Activated CD8-positive, alpha-beta memory T cell treated with anti-CD3 and anti-CD28 coated beads, Interleukin-2, amount 50 U/mL, for 24 hours (primary cell): ENCODE measurements around the gene PRKCZ.
A peak's percentile ranks its signal among the peaks of the same experiment; 100 is the strongest.

Source experiments
- DNase-seq: peaks from one replicate; pipeline ENCODE4 v3.0.0-alpha.2; 2020; ENCODE audit errors: extremely low read depth

Gene PRKCZ

DNA sequence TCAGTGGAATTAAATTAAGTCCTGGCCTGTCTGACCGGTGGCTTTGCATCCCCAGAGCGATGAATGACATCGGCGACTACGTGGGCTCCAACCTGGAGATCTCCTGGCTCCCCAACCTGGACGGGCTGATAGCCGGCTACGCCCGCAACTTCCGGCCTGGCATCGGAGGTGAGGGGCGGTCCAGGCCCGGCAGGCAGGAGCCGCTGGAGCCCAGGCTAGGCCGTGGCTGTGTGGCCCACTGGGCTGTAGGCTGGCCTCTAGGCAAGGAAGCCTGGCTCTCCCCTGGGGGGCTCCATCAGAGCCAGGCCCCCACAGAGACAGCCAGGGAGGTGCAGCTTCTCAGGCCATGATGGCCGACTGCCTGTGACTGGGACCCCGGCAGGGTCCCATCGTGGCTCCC lies 25.3 kb upstream of the PRKCZ start:
- no peak for DNase-seq

DNA sequence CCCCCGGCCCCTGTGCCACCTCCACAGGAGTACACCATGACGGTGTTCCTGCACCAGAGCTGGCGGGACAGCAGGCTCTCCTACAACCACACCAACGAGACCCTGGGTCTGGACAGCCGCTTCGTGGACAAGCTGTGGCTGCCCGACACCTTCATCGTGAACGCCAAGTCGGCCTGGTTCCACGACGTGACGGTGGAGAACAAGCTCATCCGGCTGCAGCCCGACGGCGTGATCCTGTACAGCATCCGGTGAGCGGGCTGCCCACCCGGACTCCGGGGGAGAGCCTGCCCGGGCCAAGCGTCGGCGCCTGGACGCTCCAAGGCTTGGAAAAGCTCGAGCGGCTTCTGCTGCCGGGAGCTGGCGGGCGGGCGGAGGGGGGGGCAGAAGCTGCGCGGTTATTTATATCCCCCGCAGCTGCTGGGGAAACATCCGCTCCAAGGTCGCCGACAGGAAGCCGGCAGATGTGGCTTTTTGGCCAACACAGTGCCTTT lies 24.7 kb upstream of the PRKCZ start:
- no peak for DNase-seq

DNA sequence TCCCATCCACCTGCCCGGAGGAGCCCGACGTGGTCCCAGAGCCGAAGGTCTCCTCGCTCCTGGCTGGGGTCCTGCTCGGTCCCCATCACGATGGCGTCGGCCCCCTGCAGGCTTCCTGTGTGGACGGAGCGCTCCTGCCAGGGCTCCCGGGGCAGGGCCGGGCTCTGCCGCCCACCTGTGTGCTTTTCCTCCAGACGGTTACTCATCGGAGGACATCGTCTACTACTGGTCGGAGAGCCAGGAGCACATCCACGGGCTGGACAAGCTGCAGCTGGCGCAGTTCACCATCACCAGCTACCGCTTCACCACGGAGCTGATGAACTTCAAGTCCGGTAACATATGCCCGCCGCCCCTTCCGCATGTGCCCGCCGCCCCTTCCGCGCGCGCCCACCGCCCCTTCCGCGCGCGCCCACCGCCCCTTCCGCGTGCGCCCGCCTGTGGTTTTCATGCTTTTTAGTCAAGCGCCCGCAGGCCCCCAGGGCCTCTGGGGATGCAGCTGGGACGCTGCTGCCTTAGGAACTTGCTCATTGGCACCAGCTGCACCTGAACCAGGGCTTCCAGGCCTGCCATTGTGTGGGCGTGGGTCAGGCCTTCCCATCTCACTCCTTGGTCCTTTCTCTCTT lies 22.1 kb upstream of the PRKCZ start:
- no peak for DNase-seq

DNA sequence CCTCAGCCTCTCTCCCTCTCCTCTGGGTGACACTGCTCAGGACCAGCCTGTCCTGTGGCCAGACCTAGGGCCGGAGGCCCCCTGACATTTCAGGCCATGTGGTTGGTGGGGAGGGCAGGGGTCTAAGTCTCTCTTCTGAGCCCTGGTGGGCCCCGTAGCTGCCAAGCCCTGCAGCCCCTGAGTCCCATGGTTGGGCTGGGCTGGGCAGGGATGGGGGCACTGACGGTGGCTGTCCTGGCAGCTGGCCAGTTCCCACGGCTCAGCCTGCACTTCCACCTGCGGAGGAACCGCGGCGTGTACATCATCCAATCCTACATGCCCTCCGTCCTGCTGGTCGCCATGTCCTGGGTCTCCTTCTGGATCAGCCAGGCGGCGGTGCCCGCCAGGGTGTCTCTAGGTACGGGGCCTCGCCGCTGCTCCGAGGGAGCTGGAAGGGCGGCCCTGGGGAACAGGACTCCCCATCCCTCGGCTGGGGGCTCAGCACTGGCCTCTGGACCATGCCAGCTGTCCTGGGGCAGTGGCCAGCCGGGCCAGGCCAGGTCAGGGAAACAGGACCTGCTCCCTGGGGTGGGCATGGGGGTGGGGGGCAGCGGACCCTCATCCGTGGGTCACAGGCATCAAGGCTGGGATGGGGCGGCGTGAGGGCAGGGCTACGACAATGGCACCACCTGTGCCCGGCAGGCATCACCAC lies 21.2 kb upstream of the PRKCZ start:
- DNase-seq, result no peak

DNA sequence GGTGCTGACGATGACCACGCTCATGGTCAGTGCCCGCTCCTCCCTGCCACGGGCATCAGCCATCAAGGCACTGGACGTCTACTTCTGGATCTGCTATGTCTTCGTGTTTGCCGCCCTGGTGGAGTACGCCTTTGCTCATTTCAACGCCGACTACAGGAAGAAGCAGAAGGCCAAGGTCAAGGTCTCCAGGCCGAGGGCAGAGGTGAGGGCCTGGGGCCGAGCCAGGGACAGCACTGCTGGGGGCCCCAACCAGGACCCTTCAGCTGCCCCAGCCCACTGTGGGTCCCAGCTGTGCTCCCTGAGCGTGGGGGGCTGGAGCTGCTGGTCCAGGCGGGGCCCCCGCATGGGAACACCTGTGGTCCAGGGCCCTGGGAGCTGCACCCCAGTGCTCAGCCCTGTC lies 20.6 kb upstream of the PRKCZ start:
- DNase-seq, result no peak

DNA sequence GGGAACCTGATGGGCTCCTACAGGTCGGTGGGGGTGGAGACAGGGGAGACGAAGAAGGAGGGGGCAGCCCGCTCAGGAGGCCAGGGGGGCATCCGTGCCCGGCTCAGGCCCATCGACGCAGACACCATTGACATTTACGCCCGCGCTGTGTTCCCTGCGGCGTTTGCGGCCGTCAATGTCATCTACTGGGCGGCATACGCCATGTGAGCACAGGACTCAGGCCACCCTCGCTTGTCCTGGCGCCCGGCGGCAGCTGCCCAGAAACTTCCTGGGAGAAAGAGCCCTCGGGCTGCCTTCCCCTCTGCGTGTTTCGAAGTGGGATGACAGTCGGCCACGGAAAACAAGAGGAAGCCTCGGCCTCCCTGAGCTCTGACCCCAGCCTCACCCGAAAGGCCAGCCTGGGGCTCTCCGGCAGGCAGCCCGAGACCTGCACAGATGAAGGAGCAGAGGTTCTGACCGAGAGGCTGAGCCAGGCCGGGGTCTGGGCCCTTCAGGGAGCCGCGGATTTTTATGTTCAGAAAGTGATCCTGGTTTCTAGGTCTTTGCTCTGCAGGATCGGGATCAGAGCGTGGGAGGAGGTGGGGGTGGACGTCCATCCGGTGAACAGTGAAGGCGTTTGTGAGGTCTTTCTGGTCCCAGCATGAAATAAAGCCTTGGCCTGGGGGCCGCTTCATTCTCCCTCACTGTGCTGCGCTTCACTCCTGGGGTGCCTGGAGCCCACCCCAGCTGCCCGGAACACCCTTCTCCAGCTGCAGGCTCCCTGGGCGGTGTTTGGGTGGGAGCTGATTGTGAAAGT lies 19.9 kb upstream of the PRKCZ start:
- no peak for DNase-seq

DNA sequence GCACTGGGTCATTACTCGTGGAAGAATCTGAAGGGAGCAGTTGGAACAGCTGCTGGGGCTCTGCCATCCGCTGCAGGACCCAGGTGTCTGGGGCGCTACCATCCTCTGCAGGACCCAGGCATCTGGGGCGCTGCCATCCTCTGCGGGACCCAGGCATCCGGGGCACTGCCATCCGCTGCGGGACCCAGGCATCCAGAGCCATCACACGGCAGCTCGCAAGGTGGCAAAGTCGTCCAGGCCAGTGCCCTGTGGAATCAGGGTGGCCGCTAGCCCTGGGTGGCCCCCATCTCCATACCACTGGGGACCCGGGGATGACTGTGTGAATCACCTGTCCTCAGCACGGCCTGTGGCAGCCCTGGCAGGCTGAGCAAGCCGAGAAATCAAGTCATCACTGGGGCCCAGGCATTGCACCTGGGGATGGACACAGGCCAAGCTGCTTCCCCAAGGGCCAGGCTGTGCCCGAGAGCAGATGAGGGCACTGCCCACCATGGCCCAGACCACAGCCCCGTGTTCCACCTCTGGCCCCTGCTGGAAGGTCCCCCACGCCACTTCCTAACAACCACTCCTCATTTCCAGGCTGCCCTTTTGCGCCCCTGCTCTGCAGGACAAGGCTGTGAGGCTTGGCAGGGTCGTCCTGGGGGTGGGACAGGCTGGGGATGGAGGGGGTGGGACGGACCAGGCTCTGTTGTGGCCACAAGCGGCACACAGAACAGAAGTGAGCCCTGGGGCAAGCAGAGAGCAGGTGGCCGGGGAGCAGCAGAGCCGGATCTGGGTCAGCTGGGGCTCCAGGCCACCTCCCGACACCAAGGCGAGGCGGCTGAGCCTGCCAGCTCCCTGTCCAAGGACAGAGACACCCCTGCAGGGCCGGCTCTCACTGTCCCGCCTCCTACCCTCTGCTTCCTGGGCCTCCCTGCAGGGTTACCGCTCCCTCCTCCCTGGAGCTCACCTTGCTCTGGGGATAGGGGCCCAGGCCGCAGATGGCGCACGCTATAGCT lies 18.4 kb upstream of the PRKCZ start:
- no peak for DNase-seq

DNA sequence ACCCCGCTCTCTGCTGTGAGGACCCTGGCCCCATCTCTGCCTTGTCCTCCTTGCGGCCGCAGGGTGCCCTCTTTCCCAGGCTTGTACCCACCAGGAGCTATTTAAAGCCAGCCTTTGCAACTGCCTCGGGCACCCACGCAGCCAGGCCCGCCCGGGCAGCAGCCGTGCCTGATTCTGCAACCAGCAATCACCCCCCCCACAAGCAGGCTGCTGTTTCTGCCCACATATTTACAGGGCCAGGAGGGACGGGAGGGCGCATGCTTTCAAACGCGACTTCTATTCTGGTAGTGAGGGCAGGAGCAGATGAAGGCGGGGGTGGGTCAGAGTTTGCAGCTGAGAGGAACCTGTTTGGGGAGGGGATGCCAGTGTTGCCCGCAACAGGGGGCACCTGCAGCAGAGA lies 17.5 kb upstream of the PRKCZ start:
- DNase-seq, result no peak

DNA sequence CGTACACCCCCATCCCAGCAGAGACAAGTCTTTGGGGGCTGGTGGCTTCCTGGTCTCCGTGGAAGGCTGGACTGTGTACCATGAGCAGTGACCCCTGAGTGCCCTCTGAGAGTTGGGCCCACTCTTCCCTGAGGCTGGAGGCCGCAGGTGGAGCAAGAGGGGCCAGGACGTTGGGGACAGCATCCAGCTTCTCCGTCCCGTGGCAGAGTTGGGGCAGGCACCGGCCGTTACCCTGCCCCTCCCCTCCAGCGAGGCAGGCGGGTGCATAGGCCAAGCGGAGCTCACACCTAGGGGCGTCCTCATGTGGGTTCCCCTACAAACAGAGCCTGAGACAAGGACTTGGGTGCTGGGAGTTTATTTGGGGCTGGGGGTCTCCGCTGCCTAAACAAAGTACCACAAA lies 17.0 kb upstream of the PRKCZ start:
- DNase-seq, result no peak

DNA sequence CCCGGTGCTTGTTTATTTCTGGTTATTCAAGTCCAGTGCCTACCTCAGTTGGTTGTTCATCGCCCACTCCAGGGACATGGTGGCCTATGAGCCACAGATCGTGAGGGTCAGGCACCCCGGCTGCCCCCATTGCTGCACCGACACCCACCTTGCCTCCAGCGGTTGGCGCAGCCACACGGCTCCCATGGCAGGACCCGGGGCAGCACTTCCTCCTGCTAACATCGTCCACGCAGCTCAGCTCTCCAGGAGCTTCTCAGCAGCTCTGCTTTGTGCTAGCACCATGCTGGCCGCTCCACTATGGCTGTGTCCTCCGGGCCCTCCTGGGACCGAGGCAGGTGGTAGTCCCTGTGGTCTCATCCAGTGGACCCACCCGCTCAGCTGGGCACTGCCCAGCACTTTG lies 13.9 kb upstream of the PRKCZ start:
- no peak for DNase-seq

DNA sequence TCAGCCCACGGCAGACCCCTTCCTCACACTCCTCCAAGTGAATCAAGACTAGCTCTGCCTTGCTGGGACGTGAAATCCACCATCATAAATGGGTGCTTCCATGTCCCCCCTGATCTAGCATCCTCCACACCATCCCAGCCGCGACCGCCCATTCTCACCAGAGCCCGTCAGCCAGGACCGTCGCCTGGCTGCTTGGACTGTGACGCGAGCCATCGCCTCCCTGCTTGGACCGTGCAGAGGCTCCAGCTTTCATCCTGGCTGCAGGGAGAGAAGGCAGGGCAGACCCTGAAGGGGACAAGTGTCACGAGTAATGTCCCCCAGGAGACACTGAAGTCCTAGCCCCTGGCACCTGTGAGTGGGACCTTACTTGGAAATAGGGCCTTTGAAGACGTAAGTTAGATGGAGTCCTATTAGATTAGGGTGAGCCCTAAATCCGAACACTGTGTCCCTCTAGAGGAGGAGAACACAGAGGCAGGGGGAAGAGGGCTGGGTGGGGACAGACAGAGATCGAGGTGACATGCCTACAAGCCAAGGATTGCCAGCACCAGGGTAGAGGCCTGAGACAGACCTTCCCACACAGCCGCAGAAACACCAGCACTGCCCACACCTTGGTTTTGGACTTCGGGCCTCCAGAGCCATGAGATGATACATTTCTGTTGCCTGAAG lies 12.8 kb upstream of the PRKCZ start:
- DNase-seq, result no peak

DNA sequence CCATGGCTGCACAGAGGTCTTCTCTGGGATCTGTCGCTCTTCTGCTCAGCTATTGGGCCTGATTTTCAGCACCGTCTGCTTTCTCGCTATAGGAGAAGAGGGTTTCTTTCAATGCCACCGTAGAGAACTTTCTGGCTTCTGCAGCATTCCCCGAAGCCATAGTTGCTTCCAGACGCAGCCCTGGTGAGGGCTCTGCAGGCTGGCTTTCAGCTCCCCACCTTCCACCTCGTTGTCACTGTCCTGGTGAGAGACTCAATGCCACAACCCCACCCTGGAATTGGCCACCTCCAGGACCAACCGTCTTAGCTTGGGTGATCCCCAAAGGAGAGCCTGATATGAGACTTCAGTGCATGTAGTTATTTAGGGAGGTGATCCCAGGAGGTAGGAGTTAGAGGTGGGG lies 12.0 kb upstream of the PRKCZ start:
- no peak for DNase-seq

DNA sequence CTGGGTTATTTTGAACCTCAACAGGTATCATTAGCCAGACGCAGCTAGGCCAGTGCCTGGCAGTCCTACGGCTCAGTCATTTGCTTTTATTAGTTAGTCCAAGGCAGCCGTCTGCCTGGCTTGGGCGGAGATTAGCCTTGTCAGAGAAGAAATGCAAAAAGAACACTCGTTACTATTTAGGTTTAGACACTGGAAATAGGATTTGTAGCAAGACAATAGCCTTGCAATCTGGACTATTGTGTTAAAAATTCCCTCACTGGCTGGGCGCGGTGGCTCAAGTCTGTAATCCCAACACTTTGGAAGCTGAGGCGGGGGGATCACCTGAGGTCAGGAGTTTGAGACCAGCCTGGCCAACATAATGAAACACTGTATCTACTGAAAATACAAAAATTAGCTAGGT lies 11.0 kb upstream of the PRKCZ start:
- DNase-seq, result no peak

DNA sequence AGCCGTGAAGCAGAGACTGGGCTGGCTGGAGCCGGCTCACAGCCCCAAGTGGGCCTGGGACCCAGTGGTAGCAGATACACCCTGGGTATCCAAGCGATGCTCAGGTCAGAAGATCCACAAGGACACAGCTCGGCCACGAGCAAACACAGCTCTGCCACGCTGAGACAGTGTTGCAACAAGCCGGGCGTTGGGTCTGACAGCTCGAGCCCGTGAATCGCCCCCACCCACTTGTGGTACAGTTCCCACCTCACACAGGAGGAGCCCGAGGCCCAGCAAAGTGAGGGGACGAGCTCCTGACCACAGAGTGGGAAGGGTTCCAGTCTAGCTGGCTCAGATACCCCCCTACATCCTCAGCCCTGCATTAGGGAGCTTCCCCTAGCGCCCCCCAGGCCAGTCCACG lies 8.9 kb upstream of the PRKCZ start:
- no peak for DNase-seq

DNA sequence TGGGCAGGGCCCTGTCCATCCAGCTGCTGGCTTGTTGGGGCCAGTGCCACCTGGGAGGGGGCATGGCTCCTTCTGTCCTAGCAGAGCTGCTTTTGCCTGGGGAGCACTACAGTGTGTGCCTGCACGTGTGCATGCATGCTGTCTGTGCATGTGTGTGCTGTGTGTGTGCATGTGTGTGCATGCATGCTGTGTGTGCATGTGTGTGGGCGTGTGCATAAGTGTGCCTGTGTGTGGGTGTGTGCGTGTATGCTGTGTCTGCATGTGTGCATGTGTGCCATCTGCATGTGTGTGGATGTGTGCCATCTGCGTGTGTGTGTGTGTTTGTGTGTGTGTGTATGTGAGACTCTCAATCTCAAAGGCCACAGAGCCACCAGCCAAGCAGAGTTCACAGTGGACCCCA lies 8.3 kb upstream of the PRKCZ start:
- no peak for DNase-seq

DNA sequence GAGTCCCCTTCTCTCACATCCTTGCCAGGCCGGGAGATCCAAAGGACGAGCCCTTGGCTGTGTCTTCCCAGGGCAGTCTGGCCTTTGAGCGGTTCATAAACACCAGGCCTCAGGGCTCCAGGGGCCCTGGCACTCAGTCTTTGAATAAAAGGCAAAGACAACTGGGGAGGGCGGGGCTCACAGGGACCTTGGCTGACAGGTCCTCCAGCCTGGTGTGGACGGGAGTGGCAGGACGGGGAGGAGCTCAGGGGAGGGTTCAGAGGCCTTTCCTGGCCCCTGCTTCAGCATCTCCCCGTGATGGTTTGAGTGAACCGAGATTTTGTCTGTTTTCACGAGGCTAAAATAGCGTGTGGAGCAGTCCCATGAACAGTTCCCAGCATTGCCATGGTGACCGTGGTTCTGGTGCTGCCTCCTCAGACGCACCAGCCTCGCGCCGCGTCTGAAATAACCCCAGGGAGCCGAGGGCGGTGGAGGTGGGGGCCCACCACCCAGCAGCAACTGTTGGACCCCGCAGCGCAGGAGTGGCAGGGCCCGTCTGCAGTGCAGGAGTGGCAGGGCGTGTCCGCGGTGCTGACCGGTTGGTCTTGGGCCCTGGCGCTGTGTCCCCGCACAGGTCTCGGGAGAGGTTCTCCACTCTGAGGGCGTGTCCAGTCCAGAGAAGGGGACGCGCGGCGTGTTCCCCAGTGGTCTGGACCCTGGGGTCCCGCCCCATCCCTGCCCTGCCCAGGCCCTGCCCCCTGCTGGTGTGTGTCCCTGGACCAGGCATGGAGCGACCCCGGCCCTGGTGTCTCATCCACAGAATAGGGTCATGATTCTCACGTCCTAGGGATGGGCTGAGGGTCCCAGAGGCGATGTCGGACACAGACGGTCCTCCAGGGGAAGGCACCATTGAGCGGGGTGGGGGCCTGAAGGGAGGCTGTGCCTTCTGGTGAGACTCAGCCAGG lies 7.1 kb upstream of the PRKCZ start:
- no peak for DNase-seq

DNA sequence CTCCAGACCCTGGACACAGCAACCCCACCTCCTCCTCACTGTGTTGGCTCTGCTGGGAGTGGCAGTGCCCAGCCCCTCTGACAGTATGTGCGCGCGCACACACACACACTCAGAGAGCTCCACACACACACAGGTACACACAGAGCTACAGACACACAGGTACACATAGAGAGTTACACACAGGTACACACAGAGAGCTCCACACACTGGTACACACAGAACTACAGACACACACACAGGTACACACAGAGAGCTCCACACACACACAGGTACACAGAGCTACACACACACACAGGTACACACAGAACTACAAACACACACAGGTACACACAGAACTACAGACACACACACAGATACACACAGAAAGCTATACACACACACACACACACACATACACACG lies 6.3 kb upstream of the PRKCZ start:
- DNase-seq, result no peak

DNA sequence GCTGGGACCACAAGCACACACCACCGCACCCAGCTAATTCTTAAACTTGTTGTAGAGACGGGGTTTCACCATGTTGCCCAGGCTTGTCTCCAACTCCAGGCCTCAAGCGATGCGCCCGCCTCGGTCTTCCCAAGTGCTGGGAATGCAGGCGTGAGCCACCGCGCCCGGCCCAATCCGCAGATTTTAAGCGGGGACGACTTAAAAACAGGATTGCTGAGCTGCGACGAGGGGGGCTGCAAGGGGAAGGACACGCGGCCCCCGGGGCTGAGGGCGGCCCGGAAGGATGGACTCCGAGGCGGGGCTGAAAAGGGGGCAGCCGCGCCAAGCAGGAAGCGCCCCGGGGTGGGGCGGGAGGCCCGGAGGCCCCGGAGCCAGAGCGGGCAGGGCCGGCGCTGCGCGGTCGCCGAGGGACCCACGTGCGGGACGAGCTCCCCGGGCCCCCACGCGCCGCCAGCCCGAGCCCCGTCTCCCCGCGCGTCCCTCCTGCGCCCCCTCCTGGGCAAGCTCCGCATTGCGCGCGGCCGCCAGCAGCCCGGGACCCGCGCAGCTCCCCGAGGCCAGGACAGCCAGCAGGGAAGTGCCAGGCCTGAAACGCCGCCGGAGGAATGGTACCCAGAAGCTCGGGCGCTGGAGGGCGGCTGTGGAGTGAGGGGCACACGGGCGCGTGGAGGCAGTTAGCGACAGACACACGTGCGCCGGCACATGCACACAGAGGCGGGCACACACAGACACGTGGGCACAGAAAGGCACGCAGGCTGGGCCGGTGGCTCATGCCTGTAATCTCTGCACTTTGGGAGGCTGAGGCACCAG lies 5.5 kb upstream of the PRKCZ start:
- DNase-seq, result peak; percentile 33

DNA sequence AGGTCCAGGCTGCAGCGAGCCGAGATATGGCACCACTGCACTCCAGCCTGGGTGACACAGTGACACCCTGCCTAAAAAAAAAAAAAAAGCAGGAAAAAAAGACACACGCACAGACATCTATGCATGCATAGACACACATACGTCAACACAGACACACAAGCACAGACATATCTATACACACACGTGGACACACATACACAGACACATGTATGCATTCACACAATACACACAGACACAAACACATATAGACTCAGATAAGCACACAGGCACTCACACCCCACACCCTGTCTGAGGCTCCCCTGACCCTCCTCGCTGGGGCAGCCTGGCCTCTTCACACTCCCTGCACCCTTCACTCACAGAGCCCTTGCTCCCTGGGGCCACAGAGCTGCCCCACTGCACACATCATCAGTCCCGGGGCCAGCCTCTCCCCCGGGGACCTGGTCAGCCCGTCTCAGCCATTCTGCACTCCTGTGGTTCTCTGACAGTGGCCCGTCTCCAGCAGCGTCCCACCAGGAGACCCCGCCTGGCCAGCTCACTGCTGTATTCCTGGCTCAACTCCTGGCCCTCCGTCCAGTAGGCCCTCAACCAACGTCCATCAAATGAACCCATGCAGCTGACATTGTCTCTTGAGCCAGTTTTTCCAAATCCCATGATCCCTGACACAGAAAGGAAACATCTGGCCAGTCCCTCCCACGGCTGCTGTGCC lies 4.6 kb upstream of the PRKCZ start:
- DNase-seq, result no peak
